Activated CD8-positive, alpha-beta memory T cell treated with anti-CD3 and anti-CD28 coated beads for 36 hours (primary cell): ENCODE measurements around the gene FOLR3. TPM values are rescaled to one million over a fixed set of nuclear protein-coding genes. Genes with fewer than 3 reads are reported as not detected.
"Not testable (repeated sequence)": the region's sequence is repeated elsewhere in the genome, so short reads cannot be mapped to it uniquely, and the experiment has no call there.

Experiments
- CTCF ChIA-PET: fragments of 350-600 bp; sonication (Branson Sonifier 250); formaldehyde crosslinking; loops from one replicate; lab custom pipeline; 2021; ENCODE audit warnings: antibody characterized with exemption; lab: Charles Lee
- POLR2A ChIA-PET: fragments of 350-600 bp; sonication (Branson Sonifier 250); formaldehyde crosslinking; loops from one replicate; lab custom pipeline; 2021; ENCODE audit warnings: antibody characterized with exemption; lab: Charles Lee
- total RNA-seq, 2 experiments: library from RNA; stranded (reverse); gene quantifications; one replicate each; pipeline ENCODE4 v1.2.3, GENCODE V29; 2021

Gene FOLR3
- total RNA-seq, 2 experiments from 2014 or later, result not detected

GRCh38 chr11:72144807-72145565, 9.5 kb downstream of the FOLR3 start:
- ChIA-PET CTCF (interaction anchor here (0.6 to 2.8 kb wide), 14 partner anchors 9 to 1307 kb away, joined by 3 to 20 read pairs (median 6); no protein-coding TSS in a partner anchor), POLR2A (no interaction called here)

- ChIA-PET CTCF (interaction anchor here (1.1 kb wide), 1 partner anchor 122 kb away, joined by 5 read pairs; no protein-coding TSS in a partner anchor), POLR2A (no interaction called here)
These were observed 11.1 kb downstream of the FOLR3 start for GRCh38 chr11:72146625-72147024.

- CTCF ChIA-PET, result no interaction called here
- POLR2A ChIA-PET, result no interaction called here
These were observed 15.4 kb downstream of the FOLR3 start for GRCh38 chr11:72150882-72151281.

DNA sequence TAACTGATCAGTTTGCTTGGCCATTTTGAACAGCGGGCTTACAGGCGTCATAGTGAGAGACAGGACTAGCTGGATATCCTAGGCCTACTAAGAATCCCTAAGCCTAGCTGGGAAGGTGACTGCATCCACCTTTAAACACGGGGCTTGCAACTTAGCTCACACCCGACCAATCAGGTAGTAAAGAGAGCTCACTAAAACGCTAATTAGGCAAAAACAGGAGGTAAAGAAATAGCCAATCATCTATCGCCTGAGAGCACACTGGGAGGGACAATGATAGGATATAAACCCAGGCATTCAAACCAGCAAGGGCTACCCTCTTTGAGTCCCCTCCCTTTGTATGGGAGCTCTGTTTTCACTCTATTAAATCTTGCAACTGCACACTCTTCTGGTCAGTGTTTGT, 18.3 kb downstream of the FOLR3 start:
- POLR2A ChIA-PET, result not testable (repeated sequence)
- CTCF ChIA-PET, result interaction anchor here (1.9 kb wide), 1 partner anchor 10 kb away, joined by 8 read pairs; no protein-coding TSS in a partner anchor

GRCh38 chr11:72154816-72155215, 19.3 kb downstream of the FOLR3 start:
- POLR2A ChIA-PET, result no interaction called here
- CTCF ChIA-PET, result interaction anchor here (1.9 kb wide), 1 partner anchor 11 kb away, joined by 8 read pairs; no protein-coding TSS in a partner anchor

GRCh38 chr11:72155751-72156150, 20.2 kb downstream of the FOLR3 start:
- POLR2A ChIA-PET, result no interaction called here
- CTCF ChIA-PET, result no interaction called here

- CTCF ChIA-PET, result no interaction called here
- POLR2A ChIA-PET, result no interaction called here
These were observed 21.6 kb downstream of the FOLR3 start for GRCh38 chr11:72157131-72157530.

DNA sequence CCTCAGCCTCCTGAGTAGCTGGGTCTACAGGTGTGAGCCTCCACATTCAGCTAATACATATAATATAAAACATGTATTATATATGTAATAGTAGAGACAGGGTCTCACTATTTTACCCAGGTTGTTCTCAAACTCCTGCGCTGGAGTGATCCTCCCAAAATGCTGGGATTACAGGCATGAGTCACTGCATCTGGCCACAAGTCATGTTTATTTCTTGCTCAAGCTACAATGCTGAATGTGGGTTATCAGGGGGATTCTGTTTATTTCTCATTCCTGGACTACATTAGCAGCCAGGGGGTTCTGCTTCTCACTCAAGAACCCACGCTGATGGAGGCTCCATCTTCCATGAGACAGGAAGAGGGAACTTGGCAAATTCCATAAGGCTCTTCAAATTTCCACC, 24.8 kb downstream of the FOLR3 start:
- CTCF ChIA-PET, result no interaction called here
- POLR2A ChIA-PET, result no interaction called here

- POLR2A ChIA-PET, result no interaction called here
- CTCF ChIA-PET, result interaction anchor here (0.7 kb wide), 1 partner anchor 1026 kb away, joined by 3 read pairs; no protein-coding TSS in a partner anchor
These were observed 27.5 kb downstream of the FOLR3 start for GRCh38 chr11:72162891-72163492.

DNA sequence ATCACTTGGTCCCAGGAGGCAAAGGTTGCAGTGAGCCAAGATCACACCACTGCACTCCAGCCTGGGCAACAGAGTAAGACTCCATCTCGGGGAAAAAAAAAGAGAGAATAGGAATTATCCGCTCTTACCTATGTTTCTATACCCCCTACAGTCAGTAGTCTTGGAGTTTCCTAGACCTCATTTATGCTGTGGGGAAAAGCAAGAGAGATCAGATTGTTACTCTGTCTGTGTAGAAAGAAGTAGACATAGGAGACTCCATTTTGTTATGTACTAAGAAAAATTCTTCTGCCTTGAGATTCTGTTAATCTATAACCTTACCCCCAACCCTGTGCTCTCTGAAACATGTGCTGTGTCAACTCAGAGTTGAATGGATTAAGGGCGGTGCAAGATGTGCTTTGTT, 28.7 kb downstream of the FOLR3 start:
- CTCF ChIA-PET, POLR2A ChIA-PET: not testable (repeated sequence)

DNA sequence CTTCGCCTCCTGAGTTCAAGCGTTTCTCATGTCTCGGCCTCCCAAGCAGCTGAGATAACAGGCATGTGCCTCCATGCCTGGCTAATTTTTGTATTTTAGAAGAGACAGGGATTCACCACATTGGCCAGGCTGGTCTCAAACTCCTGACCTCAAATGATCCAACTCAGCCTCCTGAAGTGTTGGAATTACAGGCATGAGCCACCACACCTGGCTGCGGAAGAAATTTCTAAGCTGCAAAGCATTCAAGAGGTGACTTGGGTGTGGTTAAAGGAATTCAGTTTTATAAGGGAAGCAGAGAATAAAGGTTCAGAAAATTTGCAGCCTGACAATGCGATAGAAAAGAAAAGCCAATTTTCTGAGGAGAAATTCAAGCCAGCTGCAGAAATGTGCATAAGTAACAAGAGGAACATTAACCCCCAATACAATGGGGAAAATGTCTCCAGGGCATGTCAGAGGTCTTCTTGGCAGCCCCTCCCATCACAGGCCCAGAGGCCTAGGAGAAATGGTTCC, 33.6 kb downstream of the FOLR3 start:
- CTCF ChIA-PET, result not testable (repeated sequence)

GRCh38 chr11:72169754-72170153, 34.2 kb downstream of the FOLR3 start:
- CTCF ChIA-PET, POLR2A ChIA-PET: not testable (repeated sequence)

More for the DNA sequence above, 33.6 kb downstream of the FOLR3 start:
- POLR2A ChIA-PET, result not testable (repeated sequence)

DNA sequence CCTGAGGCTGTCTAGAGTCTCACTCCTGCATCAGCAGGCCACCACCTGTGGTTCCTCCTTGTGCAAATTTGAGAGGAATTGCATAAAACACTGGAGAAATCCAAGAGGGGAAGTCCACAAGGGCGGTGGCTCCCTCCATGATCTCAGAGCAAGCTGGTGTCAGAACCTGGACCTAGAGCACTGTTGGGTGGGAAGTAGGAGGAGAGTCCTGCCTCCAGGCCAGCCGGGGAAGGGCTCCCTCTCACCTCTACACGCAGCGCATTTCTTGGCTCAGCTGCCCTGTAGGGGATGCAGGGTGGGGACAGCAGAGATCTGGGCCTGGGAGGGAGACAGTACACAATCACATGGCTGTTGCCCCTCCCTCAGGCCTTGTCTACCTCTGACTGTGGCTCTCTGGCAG, 36.5 kb downstream of the FOLR3 start:
- CTCF ChIA-PET, result interaction anchor here (0.6 kb wide), 1 partner anchor 285 kb away, joined by 5 read pairs; no protein-coding TSS in a partner anchor
- POLR2A ChIA-PET, result not testable (repeated sequence)

DNA sequence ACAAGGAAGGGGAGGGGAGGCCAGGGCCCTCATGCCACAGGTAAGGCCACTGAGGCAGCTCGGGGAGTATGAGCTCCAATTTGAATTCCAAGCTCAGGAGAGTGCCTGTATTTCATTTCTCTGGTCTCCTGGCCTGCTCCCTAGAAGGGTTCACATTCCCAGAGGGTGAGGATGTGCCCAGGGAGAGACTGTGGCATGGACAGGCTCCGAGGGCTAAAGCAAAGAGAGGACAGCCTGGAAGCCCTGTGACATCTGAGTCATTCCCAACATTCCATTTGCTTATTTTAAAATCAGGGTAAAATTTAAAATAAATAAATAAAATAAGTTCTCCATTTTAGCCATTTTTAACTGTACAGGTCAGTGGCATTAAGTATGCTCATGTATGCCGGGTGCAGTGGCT, 37.8 kb downstream of the FOLR3 start:
- CTCF ChIA-PET, result no interaction called here
- POLR2A ChIA-PET, result no interaction called here

DNA sequence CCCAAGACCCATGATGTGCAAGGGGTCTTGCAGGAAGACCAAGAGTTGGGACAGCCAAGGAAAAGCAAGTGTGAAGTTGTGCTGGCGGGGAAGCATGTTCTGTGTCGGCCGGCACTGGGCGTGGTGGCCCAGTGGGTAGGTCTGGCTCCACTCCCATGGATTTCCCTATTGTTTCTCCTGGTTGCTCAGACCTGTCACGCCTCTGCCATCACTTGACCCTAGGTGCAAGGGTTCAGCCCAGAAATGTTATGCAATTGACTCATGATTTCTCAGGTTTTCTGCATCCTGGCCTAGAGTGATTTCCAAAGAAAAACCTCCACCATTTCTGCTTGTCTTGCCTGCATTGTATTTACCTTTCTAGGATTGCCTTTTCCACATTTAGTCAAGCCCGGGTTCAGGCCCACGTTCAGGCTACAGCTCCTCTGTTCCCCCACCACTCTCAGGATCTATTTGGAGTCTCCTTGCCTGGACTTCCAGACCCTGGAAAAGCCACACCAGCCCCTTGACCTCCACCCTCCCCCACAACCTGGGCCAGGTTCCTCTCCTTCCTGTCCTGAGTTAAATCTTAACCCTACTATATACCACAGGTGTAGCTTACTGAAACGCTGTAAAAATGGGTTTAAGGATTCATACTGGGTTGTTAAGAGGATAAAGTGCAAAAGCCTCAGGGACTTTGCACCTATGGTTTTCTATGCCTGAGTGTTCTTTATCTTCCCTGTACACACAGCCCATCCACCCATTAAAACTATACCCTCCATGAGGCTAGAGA, 39.0 kb downstream of the FOLR3 start:
- ChIA-PET CTCF (no interaction called here), POLR2A (no interaction called here)

GRCh38 chr11:72177656-72178055, 42.1 kb downstream of the FOLR3 start:
- POLR2A ChIA-PET, result no interaction called here
- CTCF ChIA-PET, result no interaction called here

- CTCF ChIA-PET, result interaction anchor here (0.7 kb wide), 1 partner anchor 31 kb away, joined by 3 read pairs; no protein-coding TSS in a partner anchor
- POLR2A ChIA-PET, result no interaction called here
These were observed 43.7 kb downstream of the FOLR3 start for GRCh38 chr11:72179049-72179803.

DNA sequence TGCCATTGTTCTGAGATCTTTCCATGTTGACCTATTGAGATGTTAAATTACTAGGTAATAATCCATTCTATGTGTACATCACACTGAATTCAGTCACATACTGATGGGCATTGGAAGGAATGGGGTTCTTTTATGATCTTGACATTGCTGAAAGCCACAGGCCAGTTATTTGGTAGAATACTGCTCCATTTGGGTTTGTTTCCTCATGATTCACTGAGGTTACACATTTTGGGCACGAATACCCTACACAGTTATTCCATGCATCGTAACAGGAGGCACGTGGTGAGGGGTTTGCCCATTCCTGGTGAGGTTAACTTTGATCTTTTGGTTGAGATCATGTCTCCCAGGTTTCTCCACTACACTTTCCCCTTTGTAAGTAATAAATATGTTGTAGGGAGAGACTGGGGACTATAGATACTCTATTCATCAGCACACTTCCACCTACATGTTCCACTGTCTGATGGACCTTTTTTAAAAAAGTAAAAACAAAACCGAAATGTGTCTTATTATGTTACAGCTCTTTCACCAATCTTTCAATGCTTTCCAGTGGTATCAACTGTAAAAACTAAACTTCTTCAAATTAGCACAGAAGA, 44.4 kb downstream of the FOLR3 start:
- ChIA-PET POLR2A (no interaction called here), CTCF (no interaction called here)
